Central memory CD4-positive, alpha-beta T cell (primary cell): ENCODE data around the gene PAM16.

Experiments used
- DNase-seq: peaks from one replicate; pipeline ENCODE4 v3.0.0; 2022

PAM16 gene

GRCh38 chr16:4383591-4384444 lies 32.7 kb upstream of the PAM16 start:
- DNase-seq = no peak

DNA sequence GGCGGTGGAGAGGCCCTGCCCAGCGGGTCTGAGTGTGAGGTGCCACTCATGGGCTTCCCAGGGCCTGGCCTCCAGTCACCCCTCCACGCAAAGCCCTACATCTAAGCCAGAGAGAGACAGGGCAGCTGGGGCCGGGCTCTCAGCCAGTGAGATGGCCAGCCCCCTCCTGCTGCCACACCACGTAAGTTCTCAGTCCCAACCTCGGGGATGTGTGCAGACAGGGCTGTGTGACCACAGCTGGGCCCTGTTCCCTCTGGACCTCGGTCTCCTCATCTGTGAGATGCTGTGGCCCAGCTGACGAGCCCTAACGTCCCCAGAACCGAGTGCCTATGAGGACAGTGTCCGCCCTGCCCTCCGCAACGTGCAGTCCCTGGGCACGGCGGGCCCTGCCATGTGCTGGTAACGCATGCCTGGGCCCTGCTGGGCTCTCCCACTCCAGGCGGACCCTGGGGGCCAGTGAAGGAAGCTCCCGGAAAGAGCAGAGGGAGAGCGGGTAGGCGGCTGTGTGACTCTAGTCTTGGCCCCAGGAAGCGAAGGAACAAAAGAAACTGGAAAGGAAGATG lies 31.8 kb upstream of the PAM16 start:
- no peak for DNase-seq

- DNase-seq = no peak
These were observed 31.0 kb upstream of the PAM16 start for GRCh38 chr16:4381935-4382794.

DNA sequence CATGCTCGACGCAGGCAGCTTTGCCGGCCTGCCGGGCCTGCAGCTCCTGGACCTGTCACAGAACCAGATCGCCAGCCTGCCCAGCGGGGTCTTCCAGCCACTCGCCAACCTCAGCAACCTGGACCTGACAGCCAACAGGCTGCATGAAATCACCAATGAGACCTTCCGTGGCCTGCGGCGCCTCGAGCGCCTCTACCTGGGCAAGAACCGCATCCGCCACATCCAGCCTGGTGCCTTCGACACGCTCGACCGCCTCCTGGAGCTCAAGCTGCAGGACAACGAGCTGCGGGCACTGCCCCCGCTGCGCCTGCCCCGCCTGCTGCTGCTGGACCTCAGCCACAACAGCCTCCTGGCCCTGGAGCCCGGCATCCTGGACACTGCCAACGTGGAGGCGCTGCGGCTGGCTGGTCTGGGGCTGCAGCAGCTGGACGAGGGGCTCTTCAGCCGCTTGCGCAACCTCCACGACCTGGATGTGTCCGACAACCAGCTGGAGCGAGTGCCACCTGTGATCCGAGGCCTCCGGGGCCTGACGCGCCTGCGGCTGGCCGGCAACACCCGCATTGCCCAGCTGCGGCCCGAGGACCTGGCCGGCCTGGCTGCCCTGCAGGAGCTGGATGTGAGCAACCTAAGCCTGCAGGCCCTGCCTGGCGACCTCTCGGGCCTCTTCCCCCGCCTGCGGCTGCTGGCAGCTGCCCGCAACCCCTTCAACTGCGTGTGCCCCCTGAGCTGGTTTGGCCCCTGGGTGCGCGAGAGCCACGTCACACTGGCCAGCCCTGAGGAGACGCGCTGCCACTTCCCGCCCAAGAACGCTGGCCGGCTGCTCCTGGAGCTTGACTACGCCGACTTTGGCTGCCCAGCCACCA lies 30.2 kb upstream of the PAM16 start:
- DNase-seq = no peak

- no peak for DNase-seq
These were observed 29.3 kb upstream of the PAM16 start for GRCh38 chr16:4380119-4381063.

GRCh38 chr16:4378999-4379690 lies 28.0 kb upstream of the PAM16 start:
- no peak for DNase-seq

GRCh38 chr16:4378161-4378666 lies 27.1 kb upstream of the PAM16 start:
- DNase-seq = no peak

DNA sequence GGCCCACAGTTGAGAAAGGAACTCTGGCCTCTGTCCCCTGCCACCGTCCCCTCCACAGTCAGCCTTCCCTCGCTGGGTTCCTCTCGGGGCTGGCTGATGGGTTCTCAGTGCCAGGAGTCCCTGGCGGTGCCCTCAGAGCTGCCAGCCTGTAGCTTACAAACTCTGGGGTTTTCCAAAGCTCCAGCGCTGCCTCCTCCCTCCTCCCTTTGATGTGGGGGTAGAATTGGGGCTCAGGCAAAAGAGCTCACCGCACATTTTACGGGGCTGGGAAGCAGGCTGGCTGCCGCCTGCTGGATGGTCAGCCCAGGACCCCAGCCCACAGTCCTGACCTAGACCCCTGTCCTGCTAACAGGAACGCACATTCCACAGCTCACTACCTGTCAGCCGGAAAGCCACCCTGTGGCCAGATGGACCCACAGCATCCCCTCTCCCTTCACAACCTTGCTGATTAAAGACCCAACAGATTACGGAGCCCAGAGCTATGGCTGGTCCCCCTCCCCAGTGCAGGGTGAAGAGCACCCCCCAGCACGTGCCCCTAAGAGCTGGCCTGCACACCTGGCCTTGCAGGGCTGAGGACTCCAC lies 26.5 kb upstream of the PAM16 start:
- DNase-seq = no peak

DNA sequence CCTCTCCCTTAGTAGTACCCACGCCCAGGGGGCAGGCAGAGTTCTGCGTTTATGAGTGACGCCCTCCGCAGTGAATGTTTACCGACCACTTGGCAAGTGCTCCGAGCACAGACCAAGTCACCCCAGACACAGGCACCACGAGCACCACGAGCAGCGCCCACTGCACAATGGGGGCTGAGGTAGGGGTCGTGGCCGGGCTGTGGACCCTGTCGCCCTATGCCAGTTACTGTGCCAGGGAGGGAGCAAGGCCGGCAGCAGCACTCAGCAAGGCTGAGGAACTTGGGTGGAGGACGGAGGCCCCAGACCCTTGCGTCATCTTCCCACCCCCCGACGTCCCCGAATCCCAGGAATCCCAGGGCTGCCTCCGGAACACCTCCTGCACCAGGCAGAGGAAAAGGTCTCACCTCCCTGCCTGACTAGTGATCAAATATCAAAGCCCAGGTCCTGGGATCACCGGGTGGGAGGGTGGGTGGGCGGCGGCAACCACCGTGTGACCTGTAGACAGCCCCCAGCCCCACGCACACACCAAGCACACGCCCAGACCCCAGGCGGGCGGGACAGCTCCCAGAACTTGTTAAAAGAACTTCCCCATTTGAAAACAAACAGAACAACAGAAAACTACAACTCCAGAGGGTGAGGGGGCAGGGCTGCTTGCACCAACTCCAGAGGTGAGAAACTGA lies 25.9 kb upstream of the PAM16 start:
- no peak for DNase-seq

DNA sequence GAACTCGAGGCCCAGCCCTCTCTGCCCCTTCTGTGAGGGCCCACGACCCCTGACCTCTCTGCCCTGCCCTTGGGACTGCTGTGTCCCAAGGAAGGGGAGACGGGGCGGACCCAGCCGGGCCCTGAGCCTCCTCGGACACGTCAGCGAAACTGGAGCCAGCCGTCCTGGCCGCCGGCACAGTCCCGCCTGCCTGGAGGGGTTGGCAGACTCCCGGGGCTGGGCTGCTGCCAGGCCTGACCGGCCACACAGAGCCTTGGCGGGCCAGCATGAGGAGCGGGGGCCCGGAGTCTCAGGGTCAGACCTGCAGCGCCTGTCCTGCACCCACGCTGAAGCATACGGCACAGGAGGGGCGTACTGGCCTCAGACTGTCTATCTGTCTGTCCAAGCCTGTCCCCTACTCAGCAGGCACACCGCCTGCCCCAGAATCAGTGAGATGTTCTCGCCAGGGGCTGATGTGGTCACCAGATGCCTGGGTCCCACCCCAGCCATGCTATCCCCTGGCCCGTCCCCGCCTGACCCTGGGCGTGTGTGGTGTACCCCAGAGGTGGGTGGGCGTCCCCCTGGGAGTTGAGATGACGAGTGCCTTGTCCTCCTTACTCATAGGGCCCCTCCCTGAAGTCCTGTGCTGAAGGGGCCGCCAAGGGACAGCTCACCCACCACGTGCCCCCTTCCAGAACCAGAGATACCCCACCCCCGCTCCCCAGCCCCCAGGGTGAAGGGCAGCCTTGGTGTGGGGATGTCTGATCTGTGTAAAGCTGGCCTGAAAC lies 25.2 kb upstream of the PAM16 start:
- DNase-seq = no peak

- DNase-seq = no peak
These were observed 24.6 kb upstream of the PAM16 start for GRCh38 chr16:4375717-4376116.

DNA sequence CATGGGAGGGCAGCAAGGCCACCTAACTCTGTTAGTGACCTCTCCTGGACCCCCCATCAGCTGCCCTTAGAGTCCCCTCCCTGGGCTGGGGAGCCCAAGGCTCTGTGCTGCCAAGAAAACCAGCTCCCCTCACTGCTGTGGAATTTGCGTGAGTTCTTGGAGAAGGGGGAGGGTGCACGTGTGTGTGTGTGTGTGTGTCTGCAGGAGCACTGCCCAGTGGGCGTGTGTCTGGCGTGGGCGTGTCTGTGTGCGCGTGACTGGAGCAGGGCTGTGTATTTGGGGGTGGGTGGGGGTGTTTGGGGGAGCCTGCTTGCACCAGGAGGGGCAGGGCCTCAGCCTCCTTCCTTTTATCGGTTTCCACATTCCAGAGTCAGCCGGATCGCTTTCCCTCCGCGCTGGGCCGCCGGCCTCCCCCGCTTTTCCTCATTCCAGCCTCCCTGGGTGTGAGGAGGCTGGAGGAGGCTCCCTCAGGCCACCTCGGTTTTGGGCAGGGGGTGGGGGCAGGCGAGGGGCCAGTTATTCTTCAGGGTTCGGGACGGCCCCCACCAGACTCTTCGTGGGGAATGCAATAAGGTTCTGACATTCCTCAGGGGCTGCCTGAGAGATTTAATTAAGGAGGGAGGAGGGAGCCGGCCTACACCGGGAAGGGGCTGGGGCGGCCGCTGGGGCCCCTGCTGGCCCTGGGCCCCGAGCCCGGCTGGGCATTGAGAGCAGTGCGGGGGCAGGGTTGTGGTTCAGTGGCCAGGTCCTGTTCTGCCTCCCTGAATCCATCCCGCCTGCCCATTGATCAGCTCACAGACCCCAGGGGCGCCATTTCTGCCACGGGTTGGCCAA lies 23.0 kb upstream of the PAM16 start:
- DNase-seq = no peak

GRCh38 chr16:4373356-4373908 lies 22.3 kb upstream of the PAM16 start:
- no peak for DNase-seq

- no peak for DNase-seq
These were observed 21.6 kb upstream of the PAM16 start for GRCh38 chr16:4372578-4373355.

- peak; percentile 44 for DNase-seq
These were observed 21.0 kb upstream of the PAM16 start for GRCh38 chr16:4372001-4372577.

DNA sequence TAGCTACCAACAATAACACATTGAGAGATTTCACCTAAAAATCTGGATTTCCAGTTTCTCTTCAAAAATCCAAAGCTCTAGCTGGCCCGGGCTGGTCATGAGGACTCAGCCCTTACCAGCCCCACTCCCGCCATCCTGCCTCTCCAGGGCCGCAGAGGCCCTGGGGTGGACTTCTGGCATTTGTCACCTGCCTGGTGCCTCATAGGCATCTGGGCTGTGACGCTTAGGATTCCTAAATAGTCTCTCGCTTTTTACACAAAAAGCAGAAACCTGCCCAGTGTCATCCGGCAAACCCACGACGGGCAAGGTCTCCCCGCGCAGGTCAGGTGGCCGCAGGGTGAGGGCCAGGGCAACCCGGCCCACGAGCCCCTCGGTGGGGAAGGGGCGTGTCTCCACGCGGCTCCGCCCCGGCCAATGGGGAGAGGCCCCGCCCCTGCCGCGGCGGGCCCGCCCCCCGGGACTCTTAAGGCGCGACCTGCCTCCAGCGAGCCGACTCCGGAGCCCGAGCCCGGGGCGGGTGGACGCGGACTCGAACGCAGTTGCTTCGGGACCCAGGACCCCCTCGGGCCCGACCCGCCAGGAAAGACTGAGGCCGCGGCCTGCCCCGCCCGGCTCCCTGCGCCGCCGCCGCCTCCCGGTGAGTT lies 20.4 kb upstream of the PAM16 start, which contains the start of gene VASN:
TSS of gene VASN (plus strand) at position 492 of the 644 bp plus-strand sequence. CDS start 9,030 bp downstream, outside the sequence.
- peak; percentile 69 for DNase-seq
